KMS-11 (cell line): Measurements from ENCODE around the gene OXT.
"Not testable (repeated sequence)": the region's sequence is repeated elsewhere in the genome, so short reads cannot be mapped to it uniquely, and the experiment has no call there.

Source experiments
- H2AFZ ChIP-seq: fragments of 200-600 bp; sonication (generic); 2 replicates; pipeline ENCODE4 v1.6.1; 2016; ENCODE audit warnings: antibody characterized with exemption, mixed run types, low read depth
- H3K27ac ChIP-seq: fragments of 200-600 bp; sonication (generic); 2 replicates; pipeline ENCODE4 v1.6.1; 2016; ENCODE audit warnings: mild to moderate bottlenecking, mixed run types
- H3K27me3 ChIP-seq: fragments of 200-600 bp; sonication (generic); 2 replicates; pipeline ENCODE4 v1.6.1; 2017; ENCODE audit warnings: mild to moderate bottlenecking, low read depth, mixed run types, moderate library complexity; ENCODE audit not compliant: insufficient read depth
- H3K36me3 ChIP-seq: fragments of 200-600 bp; sonication (generic); 2 replicates; pipeline ENCODE4 v1.6.1; 2017; ENCODE audit warnings: mild to moderate bottlenecking, mixed run types; ENCODE audit not compliant: insufficient read depth
- H3K4me1 ChIP-seq: fragments of 200-600 bp; sonication (generic); 2 replicates; pipeline ENCODE4 v1.6.1; 2016; ENCODE audit warnings: mild to moderate bottlenecking, low read depth, mixed run types; ENCODE audit not compliant: poor library complexity, severe bottlenecking
- H3K4me2 ChIP-seq: fragments of 200-600 bp; sonication (generic); 2 replicates; pipeline ENCODE4 v1.7.0; 2016; ENCODE audit warnings: mild to moderate bottlenecking, mixed run types
- H3K4me3 ChIP-seq: fragments of 200-600 bp; sonication (generic); IDR thresholded peaks from 2 replicates; pipeline ENCODE4 v1.6.1; 2017; ENCODE audit warnings: low read depth, low read length, mixed read lengths; ENCODE audit not compliant: insufficient read depth
- H3K79me2 ChIP-seq: fragments of 200-600 bp; sonication (generic); 2 replicates; pipeline ENCODE4 v1.6.1; 2016; ENCODE audit warnings: low read depth, mixed run types; ENCODE audit not compliant: insufficient read depth
- H3K9ac ChIP-seq: fragments of 200-600 bp; sonication (generic); 2 replicates; pipeline ENCODE4 v1.6.1; 2016; ENCODE audit warnings: mild to moderate bottlenecking, mixed run types
- H4K20me1 ChIP-seq: fragments of 200-600 bp; sonication (generic); 2 replicates; pipeline ENCODE4 v1.6.1; 2016; ENCODE audit warnings: mild to moderate bottlenecking, mixed run types; ENCODE audit not compliant: insufficient read depth
- CTCF ChIP-seq: fragments of 200-600 bp; sonication (generic); conservative IDR thresholded peaks from 2 replicates; pipeline ENCODE4 v1.6.1; 2017; ENCODE audit warnings: low read depth, mild to moderate bottlenecking, antibody characterized with exemption, low read length, moderate library complexity, mixed read lengths

Gene OXT

DNA sequence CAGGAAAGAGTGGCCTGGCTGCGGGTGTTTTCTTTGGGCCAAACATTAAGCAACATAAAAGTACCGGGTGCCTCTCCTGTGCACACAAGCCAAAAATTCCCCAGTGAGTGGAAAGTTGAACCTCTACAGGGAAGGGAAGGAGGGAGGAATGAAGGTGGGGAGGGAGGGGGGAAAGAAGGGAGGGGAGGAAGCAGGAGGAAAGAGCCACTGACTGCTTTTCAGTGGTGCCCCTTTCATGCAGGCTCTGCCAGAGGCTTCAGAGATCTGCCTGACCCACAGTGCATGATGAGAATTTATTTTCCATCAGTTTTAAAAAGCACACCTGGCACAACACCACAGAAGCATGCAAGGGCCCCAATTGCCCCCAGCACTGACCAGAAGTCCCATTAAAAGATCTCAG, 40.6 kb downstream of the OXT start:
- no peaks in the 10 kb centered on the region for H3K36me3 ChIP-seq
- H3K27ac ChIP-seq = no peak overlapping the region
- H3K9ac ChIP-seq = no peak overlapping the region
- TF ChIP-seq CTCF = no peak
- H2AFZ ChIP-seq = no peak overlapping the region
- H3K4me1 ChIP-seq = no peaks in the 10 kb centered on the region
- H3K27me3 ChIP-seq = no peaks in the 10 kb centered on the region
- no peak overlapping the region for H3K4me2 ChIP-seq
- H3K79me2 ChIP-seq = no peaks in the 10 kb centered on the region
- H3K4me3 ChIP-seq = no peak overlapping the region
- no peaks in the 10 kb centered on the region for H4K20me1 ChIP-seq

GRCh38 chr20:3115190-3116107, 44.0 kb downstream of the OXT start:
- Histone ChIP-seq H2AFZ (no peak overlapping the region), H4K20me1 (no peaks in the 10 kb centered on the region), H3K79me2 (no peaks in the 10 kb centered on the region), H3K9ac (no peak overlapping the region), H3K27ac (no peak overlapping the region), H3K4me3 (no peak overlapping the region), H3K4me2 (no peak overlapping the region), H3K4me1 (no peaks in the 10 kb centered on the region), H3K27me3 (no peaks in the 10 kb centered on the region), H3K36me3 (no peaks in the 10 kb centered on the region)
- peak; percentile 71 for TF ChIP-seq CTCF

- H3K27me3 ChIP-seq = no peaks in the 10 kb centered on the region
- H3K4me2 ChIP-seq = no peak overlapping the region
- H3K27ac ChIP-seq = no peak overlapping the region
- no peak overlapping the region for H2AFZ ChIP-seq
- TF ChIP-seq CTCF = no peak
- no peaks in the 10 kb centered on the region for H3K4me1 ChIP-seq
- no peak overlapping the region for H3K9ac ChIP-seq
- no peaks in the 10 kb centered on the region for H3K79me2 ChIP-seq
- H4K20me1 ChIP-seq = no peaks in the 10 kb centered on the region
- no peak overlapping the region for H3K4me3 ChIP-seq
- no peaks in the 10 kb centered on the region for H3K36me3 ChIP-seq
Measured at GRCh38 chr20:3116341-3116740, 44.9 kb downstream of the OXT start.

- H4K20me1 ChIP-seq, H3K4me3 ChIP-seq, H3K9ac ChIP-seq, H3K79me2 ChIP-seq, H2AFZ ChIP-seq, H3K4me1 ChIP-seq, H3K36me3 ChIP-seq, H3K27me3 ChIP-seq, H3K27ac ChIP-seq, H3K4me2 ChIP-seq: not testable (repeated sequence)
Measured at GRCh38 chr20:3117839-3118379, 46.5 kb downstream of the OXT start.

- Histone ChIP-seq H3K27me3 (no peaks in the 10 kb centered on the region), H4K20me1 (no peaks in the 10 kb centered on the region), H3K4me2 (no peak overlapping the region), H3K36me3 (no peaks in the 10 kb centered on the region), H3K4me3 (no peak overlapping the region), H3K79me2 (no peaks in the 10 kb centered on the region), H3K4me1 (peaks cover 8% of the 10 kb centered on the region), H3K27ac (no peak overlapping the region), H3K9ac (no peak overlapping the region), H2AFZ (no peak overlapping the region)
- no peak for TF ChIP-seq CTCF
Measured at GRCh38 chr20:3119044-3119443, 47.6 kb downstream of the OXT start.
